CD4-positive, alpha-beta T cell treated with Interleukin-15 for 1 hour (primary cell): ENCODE measurements around the gene SPNS2.

Source experiments
- DNase-seq: peaks from one replicate; pipeline ENCODE4 v3.0.0-alpha.2; 2020

SPNS2 gene, protein sequence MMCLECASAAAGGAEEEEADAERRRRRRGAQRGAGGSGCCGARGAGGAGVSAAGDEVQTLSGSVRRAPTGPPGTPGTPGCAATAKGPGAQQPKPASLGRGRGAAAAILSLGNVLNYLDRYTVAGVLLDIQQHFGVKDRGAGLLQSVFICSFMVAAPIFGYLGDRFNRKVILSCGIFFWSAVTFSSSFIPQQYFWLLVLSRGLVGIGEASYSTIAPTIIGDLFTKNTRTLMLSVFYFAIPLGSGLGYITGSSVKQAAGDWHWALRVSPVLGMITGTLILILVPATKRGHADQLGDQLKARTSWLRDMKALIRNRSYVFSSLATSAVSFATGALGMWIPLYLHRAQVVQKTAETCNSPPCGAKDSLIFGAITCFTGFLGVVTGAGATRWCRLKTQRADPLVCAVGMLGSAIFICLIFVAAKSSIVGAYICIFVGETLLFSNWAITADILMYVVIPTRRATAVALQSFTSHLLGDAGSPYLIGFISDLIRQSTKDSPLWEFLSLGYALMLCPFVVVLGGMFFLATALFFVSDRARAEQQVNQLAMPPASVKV

DNA sequence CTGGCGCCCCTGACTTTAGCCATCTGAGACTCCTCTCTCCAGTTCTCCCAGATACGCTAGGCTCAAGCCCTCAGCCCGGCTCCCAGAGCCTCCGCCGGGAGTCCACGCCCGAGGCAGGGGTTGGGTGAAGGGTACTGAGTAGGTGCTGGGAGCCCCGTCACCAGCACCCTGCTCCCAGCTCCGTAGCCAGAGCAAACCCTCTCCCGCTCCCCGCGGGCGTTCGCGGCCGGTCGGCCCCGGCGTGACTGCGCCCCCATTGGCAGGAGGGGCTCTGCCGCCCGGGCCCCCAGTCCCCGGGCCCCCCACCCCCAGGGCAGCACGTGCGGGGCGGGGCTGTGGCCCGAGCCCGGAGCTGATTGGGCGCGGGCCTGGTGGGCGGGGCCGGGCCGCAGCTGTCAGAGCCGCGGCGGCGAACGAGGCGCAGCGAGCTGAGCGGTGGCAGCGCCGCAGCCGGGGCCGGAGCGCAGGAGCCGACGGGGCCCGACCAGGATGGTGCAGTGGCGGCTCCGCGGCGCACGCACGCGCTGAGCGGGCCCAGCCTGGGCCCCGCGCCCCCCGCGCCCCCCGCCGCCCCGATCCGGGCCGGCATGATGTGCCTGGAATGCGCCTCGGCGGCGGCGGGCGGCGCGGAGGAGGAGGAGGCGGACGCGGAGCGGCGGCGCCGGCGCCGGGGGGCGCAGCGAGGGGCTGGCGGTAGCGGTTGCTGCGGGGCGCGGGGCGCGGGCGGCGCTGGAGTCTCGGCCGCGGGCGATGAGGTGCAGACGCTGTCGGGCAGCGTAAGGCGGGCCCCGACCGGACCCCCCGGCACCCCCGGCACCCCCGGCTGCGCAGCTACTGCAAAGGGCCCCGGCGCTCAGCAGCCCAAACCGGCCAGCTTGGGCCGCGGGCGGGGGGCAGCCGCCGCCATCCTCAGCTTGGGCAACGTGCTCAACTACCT, at the start of gene SPNS2:
Gene SPNS2 (plus strand): TSS at position 421 of the 937 bp plus-strand sequence. CDS start 167 bp downstream, at position 588.
- DNase-seq, result peak; percentile 67

- DNase-seq, result no peak
Measured at GRCh38 chr17:4449736-4450135, 48.9 kb upstream of the SPNS2 start.

GRCh38 chr17:4450710-4451316, 47.9 kb upstream of the SPNS2 start:
- DNase-seq, result no peak

- no peak for DNase-seq
Measured at GRCh38 chr17:4453812-4454591, 44.7 kb upstream of the SPNS2 start.

DNA sequence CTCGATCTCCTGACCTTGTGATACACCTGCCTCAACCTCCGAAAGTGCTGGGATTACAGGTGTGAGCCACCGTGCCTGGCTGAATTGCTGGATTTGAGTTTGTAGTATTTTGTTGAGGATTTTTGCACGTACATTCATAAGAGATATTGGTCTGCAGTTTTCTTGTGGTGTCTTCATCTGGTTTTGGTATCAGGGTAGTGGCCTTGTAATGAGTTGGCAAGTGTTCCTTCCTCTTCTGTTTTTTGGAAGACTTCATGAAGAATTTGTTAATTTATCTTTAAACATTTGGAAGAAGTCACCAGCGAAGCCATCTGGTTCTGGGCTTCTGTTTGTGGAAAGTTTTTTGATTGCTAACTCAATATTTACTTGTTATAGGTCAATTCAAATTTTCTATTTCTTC, 38.0 kb upstream of the SPNS2 start:
- no peak for DNase-seq

GRCh38 chr17:4463818-4464476, 34.7 kb upstream of the SPNS2 start:
- DNase-seq, result no peak

DNA sequence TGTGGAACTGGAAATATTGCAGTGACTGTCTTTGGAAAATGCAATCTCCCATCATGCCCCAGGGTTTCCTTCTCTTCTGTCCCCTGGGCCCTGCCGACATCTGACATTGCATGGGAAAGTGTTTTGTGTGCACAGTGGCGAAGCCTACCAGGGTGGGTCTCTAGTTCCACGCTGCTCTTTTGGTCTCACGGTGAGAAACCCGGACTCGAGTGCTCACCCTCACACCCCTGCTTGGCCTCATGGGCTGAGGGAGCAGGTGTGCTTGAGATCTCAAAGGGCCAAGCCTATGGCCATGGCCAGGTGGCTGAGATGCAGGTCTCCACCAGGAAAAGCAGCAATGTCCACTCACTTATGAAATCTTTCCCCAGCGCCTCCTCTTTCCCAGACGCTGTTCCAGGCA, 32.9 kb upstream of the SPNS2 start:
- DNase-seq, result no peak

DNA sequence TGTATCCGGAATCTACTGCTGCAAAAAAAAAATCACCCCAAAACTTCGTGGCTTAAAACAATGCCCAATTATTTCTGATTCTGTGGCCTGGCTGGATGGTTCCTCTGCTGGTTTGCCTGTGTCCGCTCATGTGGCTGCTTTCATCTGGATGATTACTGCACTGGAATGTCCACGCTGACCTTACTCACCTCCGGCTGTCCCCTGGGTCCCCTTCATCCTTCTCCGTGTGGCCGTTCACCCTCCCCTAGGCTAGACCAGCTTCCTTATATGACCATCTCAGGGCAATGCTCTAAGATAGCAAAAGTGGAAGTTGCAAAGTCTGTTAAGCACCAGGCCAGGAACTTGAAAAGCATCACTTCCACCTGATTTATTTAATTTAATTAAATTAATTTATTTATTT, 31.4 kb upstream of the SPNS2 start:
- DNase-seq, result no peak

DNA sequence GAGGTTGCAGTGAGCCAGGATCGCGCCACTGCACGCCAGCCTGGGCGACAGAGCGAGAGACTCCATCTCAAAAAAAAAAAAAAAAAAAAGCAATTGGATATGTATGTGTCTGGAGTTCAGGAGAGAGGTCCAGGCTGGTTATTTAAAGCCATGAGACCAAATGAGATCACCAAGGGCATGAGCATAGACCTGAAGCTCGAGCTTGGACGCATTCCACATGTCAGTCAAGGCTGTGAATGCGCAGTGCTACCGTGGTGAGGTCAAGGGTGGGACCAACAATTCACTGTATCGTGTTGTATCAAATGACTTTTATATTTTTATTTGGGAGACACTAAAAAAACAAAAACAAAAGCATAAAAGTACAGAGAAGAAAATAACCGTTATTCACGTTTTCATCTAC, 29.1 kb upstream of the SPNS2 start:
- no peak for DNase-seq

- no peak for DNase-seq
Measured at GRCh38 chr17:4472286-4472685, 26.4 kb upstream of the SPNS2 start.

- DNase-seq, result no peak
Measured at GRCh38 chr17:4474093-4474492, 24.6 kb upstream of the SPNS2 start.

GRCh38 chr17:4475001-4475400, 23.7 kb upstream of the SPNS2 start:
- no peak for DNase-seq

- no peak for DNase-seq
Measured at GRCh38 chr17:4475463-4475862, 23.2 kb upstream of the SPNS2 start.

DNA sequence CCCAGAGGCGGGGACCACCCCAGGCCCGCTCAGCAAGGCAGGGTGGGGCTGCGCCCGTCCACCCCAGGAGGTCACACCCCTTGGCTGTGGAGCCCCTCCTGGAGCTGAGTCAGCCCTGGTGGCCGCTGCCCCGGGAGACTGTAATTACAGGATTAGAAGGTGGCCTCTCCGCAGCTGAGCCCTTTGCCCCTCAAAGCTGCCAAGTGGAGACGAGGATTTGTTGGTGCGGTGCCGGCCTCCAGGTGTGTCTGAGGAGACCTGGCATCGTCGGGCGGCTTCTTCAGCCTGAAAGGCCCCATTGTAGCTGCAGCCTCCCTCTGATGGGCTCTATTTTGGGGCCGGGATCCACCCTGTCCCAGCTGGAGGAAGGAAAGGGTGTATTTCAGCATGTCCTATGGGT, 22.7 kb upstream of the SPNS2 start:
- no peak for DNase-seq

- DNase-seq, result no peak
Measured at GRCh38 chr17:4476511-4477070, 22.1 kb upstream of the SPNS2 start.

GRCh38 chr17:4477255-4477791, 21.4 kb upstream of the SPNS2 start:
- no peak for DNase-seq

DNA sequence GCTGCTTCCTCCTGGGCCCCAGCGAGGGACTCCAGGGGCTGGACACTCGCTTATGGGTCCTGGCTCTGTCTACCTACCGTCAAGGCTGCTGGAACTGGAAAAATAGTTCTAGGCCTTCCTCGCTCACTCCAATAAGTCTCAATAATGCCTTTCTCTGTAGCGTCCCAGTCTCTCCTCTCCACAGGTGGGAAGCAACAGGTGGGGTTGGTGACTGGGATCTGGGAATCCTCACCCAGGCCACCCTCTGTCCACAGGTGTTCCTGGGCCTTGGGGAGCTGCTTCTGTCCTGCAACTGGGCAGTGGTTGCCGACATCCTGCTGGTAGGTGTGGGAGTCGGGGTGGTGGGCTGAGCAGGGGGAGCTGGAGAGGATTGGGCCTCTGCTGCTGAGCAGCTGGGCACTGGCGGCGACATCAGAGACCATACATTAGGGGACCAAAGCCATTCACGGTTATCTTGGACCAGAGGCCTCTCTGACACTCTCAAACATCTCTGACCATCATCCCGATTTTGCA, 20.3 kb upstream of the SPNS2 start:
- no peak for DNase-seq

DNA sequence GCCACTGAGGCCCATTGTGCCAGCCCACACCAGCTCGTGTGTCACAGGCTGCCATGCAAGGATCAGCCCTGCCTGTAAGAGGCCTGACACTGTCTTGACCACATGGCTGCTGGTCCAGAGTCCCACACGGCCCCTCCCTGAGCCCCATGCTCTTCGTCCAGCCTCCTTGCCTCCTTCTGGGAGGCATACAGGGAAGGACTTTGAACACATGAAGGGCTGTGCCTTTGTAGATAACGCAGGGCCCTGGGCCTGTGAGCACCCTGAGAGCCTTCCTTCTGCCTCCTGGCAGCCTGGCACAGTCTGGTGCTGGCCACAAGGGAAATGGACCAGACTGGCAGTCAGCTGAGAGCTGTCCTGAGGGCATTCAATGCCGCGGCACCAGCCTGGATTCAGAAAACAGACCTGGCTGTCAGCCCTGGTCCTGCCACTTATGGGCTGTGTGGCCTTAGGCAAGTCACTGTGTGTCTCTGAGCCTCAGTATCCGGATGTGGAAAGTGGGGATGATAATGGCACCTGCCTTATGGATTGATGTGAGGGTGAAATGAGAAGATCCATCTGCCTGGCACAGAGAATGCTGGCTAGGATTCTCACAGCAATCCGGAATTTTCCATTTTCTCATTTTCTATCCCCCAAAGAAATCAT, 19.2 kb upstream of the SPNS2 start:
- no peak for DNase-seq

DNA sequence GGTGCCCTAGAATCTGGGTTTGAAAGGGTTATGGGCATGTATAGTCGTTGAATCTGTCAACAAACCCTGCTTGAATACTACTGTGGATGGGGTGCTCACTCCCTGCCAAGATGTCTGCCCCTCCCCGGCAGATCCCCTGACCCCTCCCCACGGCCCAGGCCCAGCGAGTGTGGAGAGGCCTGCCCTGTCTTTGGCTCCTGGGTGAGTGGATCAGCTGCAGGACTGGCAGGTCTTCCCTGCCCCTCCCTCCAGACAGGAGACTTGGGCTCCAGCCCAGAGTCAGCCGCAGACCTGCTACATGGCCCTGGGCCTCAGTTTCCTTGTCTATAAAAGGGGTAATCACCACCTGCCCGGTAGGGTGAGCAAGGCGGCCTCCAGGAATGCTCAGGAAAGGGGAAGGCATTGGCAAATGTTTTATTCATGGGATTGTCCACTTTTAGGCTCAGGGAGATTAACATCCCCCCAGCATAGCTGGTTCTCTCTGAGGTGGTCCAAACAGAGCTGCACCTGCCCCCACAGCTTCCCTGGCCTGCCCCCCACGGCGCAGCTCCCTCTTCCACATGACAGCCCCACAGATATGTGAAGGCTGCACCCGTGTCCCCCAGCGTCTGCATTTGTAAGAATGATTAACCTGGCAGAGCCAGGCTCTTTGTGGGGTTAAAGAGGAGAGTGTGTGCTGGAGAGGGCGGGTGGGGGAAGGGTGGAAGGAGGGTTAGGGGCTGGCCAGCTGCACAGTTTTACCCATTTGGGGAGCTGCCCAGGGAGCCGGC, 18.5 kb upstream of the SPNS2 start:
- DNase-seq, result no peak
